Activated T-helper 9 cell treated with anti-CD3 and anti-CD28 coated beads, Interleukin-2, amount 50 U/mL, for 16 hours (primary cell): Measurements from ENCODE around the gene STOML1.

Experiments
- DNase-seq: peaks from one replicate; pipeline ENCODE4 v3.0.0-alpha.2; 2020; ENCODE audit warnings: low read depth

The STOML1 gene

DNA sequence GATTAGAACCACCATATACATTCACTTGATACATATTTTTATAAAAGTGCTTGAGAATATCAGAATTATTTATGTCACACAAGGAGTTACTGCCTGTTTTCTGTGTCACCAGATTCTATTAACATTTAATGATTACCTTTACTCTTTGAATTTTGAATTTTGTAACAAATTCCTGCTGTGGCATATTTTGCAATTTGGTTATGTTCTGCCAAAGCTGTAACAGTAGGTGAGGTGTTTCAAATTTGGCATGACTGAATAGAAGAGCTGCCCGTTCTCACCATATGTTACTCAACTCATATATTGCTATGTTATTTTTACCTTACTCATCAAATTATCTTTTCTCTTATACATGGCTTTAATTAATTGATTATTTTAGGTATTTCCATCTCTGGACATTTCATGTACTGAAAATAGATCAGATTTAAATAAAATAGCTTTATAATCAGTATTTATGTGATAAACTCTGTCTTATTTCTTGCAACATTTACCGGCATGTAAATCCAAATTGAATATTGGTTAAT, 21.3 kb upstream of the STOML1 start:
- no peak for DNase-seq

DNA sequence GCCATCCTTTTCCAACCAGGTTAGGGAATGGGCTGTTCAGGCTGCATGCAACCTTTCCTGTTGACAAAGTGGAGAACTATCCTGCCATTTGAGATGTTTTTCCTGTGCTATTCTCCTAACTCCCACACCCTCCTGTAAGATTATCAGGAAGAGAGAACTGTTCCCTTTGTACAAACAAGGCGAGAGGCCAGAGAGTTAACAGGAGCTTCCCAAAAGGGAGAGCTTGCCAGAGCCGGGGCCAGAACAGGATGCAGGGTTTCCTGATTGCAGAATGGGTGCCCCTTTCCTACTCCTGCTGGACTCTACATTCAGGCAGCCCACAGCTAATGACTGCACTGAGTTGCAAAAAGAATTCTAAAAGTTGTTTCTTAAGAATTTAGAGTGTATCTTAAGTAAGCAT, 19.5 kb upstream of the STOML1 start:
- no peak for DNase-seq

DNA sequence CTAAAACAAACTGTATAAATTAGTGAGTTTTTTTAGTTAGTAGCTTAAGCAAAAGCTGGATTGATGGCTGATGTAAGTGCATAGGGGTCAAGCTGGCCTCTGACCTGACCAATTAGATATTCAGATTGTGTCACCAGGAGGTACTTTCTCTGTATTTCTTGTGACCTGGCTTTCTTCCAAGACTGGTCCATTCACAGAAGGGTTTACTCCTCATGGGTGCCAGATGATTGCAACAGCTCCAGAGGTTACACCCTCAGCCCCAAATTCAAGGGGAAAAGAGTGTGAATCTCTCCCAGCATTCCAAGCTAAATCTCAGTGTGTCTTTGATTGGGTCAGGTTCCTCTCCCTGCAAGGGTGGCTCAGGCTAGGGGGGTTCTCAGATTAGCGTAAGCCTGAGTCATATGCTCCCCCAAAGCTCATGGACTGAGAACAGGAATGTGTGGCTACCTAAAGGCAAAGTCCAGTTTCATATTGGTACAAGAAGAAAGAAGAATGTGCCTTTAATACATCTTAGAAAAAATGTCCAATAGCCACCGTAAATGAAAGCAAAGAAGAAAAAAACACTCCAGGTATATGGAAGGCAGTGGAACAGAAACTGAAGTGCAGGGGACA, 18.9 kb upstream of the STOML1 start:
- DNase-seq = no peak

GRCh38 chr15:74008901-74009300, 16.8 kb upstream of the STOML1 start:
- no peak for DNase-seq

- DNase-seq = no peak
Measured at GRCh38 chr15:74007820-74008371, 15.8 kb upstream of the STOML1 start.

DNA sequence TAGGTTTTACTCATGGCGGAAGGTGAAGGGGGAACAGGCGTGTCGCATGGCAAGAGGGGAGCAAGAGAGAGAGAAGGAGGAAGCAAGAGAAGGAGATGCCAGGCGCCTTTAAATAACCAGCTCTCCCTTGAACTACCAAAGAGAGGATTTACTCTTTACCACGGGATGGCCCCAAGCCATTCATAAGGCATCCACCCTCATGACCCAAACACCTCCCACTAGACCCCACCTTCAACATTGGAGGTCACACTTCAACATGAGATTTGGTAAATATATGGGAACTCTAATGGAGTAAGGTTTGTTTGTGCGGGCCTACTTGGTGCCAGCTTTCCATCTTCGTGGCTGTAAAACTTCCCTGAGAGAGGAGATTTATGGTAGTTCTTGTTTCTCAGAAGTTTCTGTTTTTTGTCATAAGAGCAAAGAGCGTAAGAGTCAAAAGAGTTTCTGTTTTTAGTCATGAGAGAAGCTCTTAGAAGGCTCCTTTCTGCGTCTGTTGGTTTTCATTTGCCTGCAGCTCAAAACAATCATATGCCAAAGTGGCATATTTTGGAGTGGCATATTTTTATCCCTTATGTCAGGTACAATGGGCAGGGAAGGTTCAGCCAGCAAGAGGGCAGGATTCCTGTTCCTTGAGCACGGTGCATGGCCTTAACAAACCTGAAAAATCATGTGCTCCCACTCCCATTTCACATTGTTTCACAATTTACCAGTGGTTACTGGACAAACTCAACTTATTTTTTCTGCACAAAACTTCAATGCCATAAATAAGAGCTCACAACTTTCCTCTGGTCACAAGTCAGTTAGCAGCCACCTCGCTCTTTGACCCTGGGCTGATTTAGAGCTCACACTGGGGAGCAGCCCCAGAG, 14.9 kb upstream of the STOML1 start:
- no peak for DNase-seq

DNA sequence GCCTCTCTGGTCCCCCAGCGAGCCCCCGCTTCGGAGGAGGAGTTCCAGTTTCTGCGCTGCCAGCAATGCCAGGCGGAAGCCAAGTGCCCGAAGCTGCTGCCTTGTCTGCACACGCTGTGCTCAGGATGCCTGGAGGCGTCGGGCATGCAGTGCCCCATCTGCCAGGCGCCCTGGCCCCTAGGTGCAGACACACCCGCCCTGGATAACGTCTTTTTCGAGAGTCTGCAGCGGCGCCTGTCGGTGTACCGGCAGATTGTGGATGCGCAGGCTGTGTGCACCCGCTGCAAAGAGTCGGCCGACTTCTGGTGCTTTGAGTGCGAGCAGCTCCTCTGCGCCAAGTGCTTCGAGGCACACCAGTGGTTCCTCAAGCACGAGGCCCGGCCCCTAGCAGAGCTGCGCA, 5.9 kb upstream of the STOML1 start:
- no peak for DNase-seq

DNA sequence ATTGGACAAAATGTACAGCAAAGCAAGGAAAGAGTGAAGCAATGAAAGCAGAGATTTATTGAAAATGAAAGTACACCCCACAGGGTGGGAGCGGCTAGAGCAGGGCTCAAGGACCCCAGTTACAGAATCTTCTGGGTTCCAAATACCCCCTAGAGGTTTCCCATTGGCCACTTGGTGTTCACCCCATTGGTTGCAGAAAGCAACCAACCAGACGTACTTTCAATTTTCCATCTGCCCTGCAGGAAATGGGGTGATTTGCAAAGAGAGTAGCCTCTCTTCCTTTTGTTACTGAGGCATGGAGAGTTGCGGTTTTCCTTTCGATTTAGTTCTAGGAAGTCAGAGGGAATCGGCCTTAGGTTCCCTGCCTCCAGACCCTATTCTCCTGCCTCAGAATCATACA, 4.8 kb upstream of the STOML1 start:
- DNase-seq = no peak

DNA sequence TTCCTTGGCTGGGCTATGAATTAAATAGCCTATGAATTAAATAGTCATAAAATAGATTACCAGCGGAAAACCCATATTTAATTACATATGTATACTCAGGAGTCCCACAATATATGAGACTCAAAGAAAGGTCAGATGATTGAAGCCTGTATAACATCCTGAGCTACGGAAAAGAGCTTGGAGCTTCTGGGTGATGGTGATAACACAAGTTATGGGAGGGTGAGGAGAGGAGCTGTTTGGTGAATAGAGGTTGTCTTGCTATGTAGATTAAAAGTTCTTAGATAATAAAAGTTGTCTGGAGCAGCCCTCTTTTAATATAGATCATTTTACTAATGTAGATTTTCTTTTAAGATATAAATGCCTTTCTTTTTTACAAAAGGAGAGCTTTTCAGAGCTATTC, 4.2 kb upstream of the STOML1 start:
- DNase-seq = no peak

GRCh38 chr15:73994912-73995622, 3.0 kb upstream of the STOML1 start:
- DNase-seq = no peak

- peak; percentile 88 for DNase-seq
Measured at GRCh38 chr15:73994413-73994883, 2.4 kb upstream of the STOML1 start, which contains the start of gene PML. TSS of gene PML (plus strand) at chr15:73994716. CDS start at chr15:73994813, 97 bp downstream.

GRCh38 chr15:73993211-73993994, 1.3 kb upstream of the STOML1 start:
- DNase-seq = no peak

DNA sequence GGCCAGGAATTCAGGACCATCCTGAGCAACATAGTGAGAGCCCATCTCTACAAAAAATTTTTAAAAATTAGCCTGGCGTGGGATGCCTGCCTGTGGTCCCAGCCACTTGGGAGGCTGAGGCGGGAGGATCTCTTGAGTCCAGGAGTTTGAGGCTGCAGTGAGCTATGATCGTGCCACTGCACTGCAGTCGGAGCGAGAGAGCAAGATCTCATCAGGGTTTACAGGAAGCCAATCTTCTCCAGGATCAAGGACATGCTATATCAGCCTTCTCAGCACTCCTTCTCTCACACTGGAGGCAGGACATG, 451 bp upstream of the STOML1 start:
- no peak for DNase-seq

DNA sequence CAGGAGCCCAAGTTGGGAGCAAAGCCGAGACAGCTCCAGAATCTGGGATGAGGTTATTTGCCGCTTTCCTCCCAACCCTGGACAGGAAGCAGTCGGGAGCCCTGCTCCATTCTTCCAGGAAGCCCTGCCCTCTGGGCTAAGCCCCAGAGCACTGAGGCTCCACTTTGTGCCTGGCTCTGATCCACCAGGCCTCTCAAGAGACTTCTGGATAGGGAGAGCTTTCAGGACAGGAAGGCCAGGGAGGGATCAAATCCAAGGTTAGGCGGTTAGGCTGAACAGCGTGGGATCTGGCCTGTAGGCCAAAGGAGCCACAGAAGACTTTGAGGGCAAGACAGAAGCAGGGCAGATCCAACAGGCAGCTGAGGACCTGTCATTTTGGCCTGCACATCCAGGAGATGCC, 835 bp downstream of the STOML1 start:
- DNase-seq = no peak

GRCh38 chr15:73990250-73991005, 1.7 kb downstream of the STOML1 start:
- no peak for DNase-seq

- no peak for DNase-seq
Measured at GRCh38 chr15:73989001-73989798, 2.9 kb downstream of the STOML1 start.

GRCh38 chr15:73988445-73988969, 3.6 kb downstream of the STOML1 start:
- no peak for DNase-seq

DNA sequence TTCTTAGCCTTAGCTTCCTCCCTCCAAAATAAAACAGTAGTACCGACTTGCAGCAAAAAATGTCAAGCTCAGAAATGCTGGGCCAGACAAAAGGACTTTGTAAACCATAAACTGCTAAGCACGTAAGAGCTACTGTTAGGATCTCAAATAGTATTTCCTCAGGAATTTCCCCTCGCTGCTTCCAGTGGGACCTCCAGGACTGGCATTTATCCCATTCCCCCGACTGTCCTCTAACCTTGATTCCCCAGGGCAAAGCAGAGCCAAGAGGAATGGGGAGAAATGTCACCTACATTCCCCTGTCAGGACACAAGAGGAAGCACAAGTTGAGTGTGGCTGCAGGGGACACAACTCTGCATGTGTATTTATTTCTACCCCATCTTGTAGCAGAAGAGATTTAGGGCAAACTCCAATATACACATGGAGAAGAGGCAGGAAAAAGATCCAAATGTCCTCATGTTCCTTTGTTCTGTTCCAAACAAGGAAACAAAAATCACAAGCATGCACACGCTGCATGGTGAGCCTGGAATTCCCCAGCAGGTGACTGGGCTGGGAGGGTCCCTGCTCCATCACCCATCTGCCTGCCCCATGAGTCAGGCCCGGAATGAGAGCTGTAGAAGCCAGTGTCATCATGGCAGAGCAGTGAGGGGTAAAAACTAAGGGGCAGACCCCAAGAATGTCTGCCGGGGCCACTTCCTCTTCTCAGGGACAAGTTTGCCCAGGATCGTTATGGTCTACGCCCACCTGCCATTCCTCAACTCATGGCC, 4.2 kb downstream of the STOML1 start:
- DNase-seq = no peak

- no peak for DNase-seq
Measured at GRCh38 chr15:73987250-73987649, 4.8 kb downstream of the STOML1 start.
